Ovary (tissue), 9 donors: ENCODE measurements around the gene PERCC1. TPM values are rescaled to one million over a fixed set of nuclear protein-coding genes. Genes with fewer than 3 reads are reported as not detected.

ENCODE experiments used
- DNase-seq, 5 donors: peaks; one replicate each; pipeline ENCODE4 v3.0.0-alpha.2; 2019 to 2020
- H3K27ac ChIP-seq, 2 donors: fragments of 200-600 bp; one replicate each; pipeline versions ENCODE4 v1.5.1 to v1.8.0; 2019 to 2022
- H3K27me3 ChIP-seq: fragments of 200-600 bp; one replicate; pipeline ENCODE4 v1.8.0; 2022
- H3K36me3 ChIP-seq: fragments of 200-600 bp; sonication (generic); one replicate; pipeline ENCODE4 v1.5.1; 2019
- H3K4me1 ChIP-seq: one replicate; pipeline ENCODE4 v1.8.1; 2013; ENCODE audit warnings: mild to moderate bottlenecking, moderate library complexity; ENCODE audit not compliant: insufficient read depth
- H3K4me3 ChIP-seq: fragments of 200-600 bp; sonication (generic); one replicate; pipeline ENCODE4 v1.5.1; 2017
- H3K9me3 ChIP-seq, 2 donors: fragments of 200-600 bp in 1 of 2; sonication (generic) in 1 of 2; one replicate each; pipeline versions ENCODE4 v1.5.1 to v1.8.1; 2013 to 2019; ENCODE audit warnings: mild to moderate bottlenecking in 1 of 2, moderate library complexity in 1 of 2
- CTCF ChIP-seq, 3 donors: fragments of 450-650 bp in 2 of 3; fragments of 200-600 bp in 1 of 3; IDR thresholded peaks; one replicate each; pipeline versions ENCODE4 v1.5.1 to v1.8.0; 2016 to 2022; ENCODE audit warnings: antibody characterized with exemption in 3 of 3, mild to moderate bottlenecking in 1 of 3
- EP300 ChIP-seq: sonication (generic); formaldehyde crosslinking; IDR thresholded peaks from one replicate; pipeline ENCODE4 v1.6.1; 2017; ENCODE audit warnings: antibody characterized with exemption
- POLR2A ChIP-seq: fragments of 450-650 bp; IDR thresholded peaks from one replicate; pipeline ENCODE4 v1.6.1; 2017; ENCODE audit warnings: antibody characterized with exemption, mild to moderate bottlenecking, moderate library complexity
- WGBS, 3 donors: extraction: QIAGEN DNeasy Blood & Tissue Kit in 1 of 3; methylation state at CpG; one replicate each; pipeline versions ENCODE4 v1.1.5 to v1.1.7; 2013 to 2017; 5-methylcytosine and 5-hydroxymethylcytosine counted together
- intact Hi-C, 4 donors: fragments of 100-400 bp; cut with DNase I; formaldehyde crosslinking; loops; one replicate each; pipeline versions ENCODE4 v1.11.0 to v1.15.1; 2022 to 2023
- polyA plus RNA-seq, 2 donors: library from polyadenylated mRNA; stranded (reverse); fragments of 200-250 nt in 1 of 2; fragments of 350-450 nt in 1 of 2; fragmentation: Illumina TruSeq in 1 of 2; extraction: RNeasy Lipid Tissue Mini Kit (QIAGEN cat#74804) in 1 of 2; gene quantifications; one replicate each; pipeline ENCODE4 v1.2.3, GENCODE V29; 2013 to 2014
- total RNA-seq, 7 donors: library from RNA; depleted of rRNA in 2 of 7; stranded (reverse); fragments of >200 nt in 2 of 7; fragmentation: NEBNext Ultra II Directional in 3 of 7; extraction: Animal tissue kit (Norgen Biotek cat#: 25700) in 3 of 7; gene quantifications; one replicate each; pipeline versions ENCODE4 v1.1.0 to v1.2.4, GENCODE V29; 2016 to 2023
- donor health status: DM: no; HTN: no; CAD: no; lungs with moderate emphysema.
- donor health status: DM: no; HTN: no; CAD: no.
- donor health status: Bipolar disorder and iron deficiency.
- donor health status: DM: yes; HTN: yes; CAD: no.
- donor health status: DM: no; HTN: no; CAD: no.
- donor health status: DM: yes; HTN: yes; CAD: no.

PERCC1 gene
- total and polyA plus RNA-seq, 9 donors = 0.08 to 0.62 TPM; not detected in 7

- intact Hi-C loops = no loop called here
- WGBS, 3 donors = 91 to 95% (median 95%) methylated on average over 21 of the region's 21 CpGs
- no peak for DNase-seq
- no peaks in the 10 kb centered on the region for H3K4me1 ChIP-seq
- TF ChIP-seq CTCF (IDR thresholded peaks at IDR 0.05) (no peak), POLR2A (no peak), EP300 (no peak)
- H3K4me3 ChIP-seq = no peak overlapping the region
- H3K27ac ChIP-seq = no peak overlapping the region
- H3K27me3 ChIP-seq = no peaks in the 10 kb centered on the region
- H3K36me3 ChIP-seq = no peaks in the 10 kb centered on the region
- H3K9me3 ChIP-seq = no peaks in the 10 kb centered on the region
These were observed 37.2 kb upstream of the PERCC1 start for GRCh38 chr16:1393613-1394176.

GRCh38 chr16:1394367-1394951, 36.4 kb upstream of the PERCC1 start:
- Histone ChIP-seq H3K9me3 (no peaks in the 10 kb centered on the region), H3K36me3 (no peaks in the 10 kb centered on the region), H3K27ac (no peak overlapping the region), H3K4me3 (no peak overlapping the region), H3K27me3 (no peaks in the 10 kb centered on the region), H3K4me1 (no peaks in the 10 kb centered on the region)
- intact Hi-C loops = no loop called here
- WGBS, 3 donors = 82 to 85% (median 85%) methylated on average over 19 of the region's 19 CpGs
- TF ChIP-seq EP300 (no peak), CTCF (IDR thresholded peaks at IDR 0.05) (no peak), POLR2A (no peak)
- DNase-seq = no peak

GRCh38 chr16:1395444-1396031, 35.3 kb upstream of the PERCC1 start:
- intact Hi-C loops = no loop called here
- Histone ChIP-seq H3K4me1 (no peaks in the 10 kb centered on the region), H3K9me3 (no peaks in the 10 kb centered on the region), H3K27ac (no peak overlapping the region), H3K36me3 (no peaks in the 10 kb centered on the region), H3K4me3 (no peak overlapping the region), H3K27me3 (no peaks in the 10 kb centered on the region)
- TF ChIP-seq CTCF (IDR thresholded peaks at IDR 0.05) (no peak), POLR2A (no peak), EP300 (no peak)
- DNase-seq = no peak
- WGBS, 3 donors = 86 to 88% (median 88%) methylated on average over 19 to 22 of the region's 22 CpGs

GRCh38 chr16:1397779-1398178, 33.1 kb upstream of the PERCC1 start:
- 90 to 95% (median 91%) methylated on average over 19 to 21 of the region's 21 CpGs for WGBS, 3 donors
- Histone ChIP-seq H3K27ac (no peak overlapping the region), H3K36me3 (no peaks in the 10 kb centered on the region), H3K4me1 (no peaks in the 10 kb centered on the region), H3K27me3 (no peaks in the 10 kb centered on the region), H3K4me3 (no peak overlapping the region), H3K9me3 (no peaks in the 10 kb centered on the region)
- intact Hi-C loops = no loop called here
- TF ChIP-seq CTCF (IDR thresholded peaks at IDR 0.05) (no peak), EP300 (no peak), POLR2A (no peak)
- DNase-seq = no peak
